ENCODE measurements around the gene CAMKMT.

CAMKMT gene

GRCh38 chr2:44325897-44326296 lies 35.9 kb upstream of the CAMKMT start:
- no peak for DNase-seq (ENCODE audit: low read depth, low spot score)
- POLR2A ChIA-PET, result no interaction called here
- H3K4me3 ChIP-seq (ENCODE audit: low read depth, low read length), result no peak overlapping the region
- TF ChIP-seq CTCF (IDR thresholded peaks at IDR 0.05; ENCODE audit: insufficient read depth, low read length, missing control alignments), result no peak
- CTCF ChIA-PET, result interaction anchor here (1.0 kb wide), 2 partner anchors 83 to 282 kb away, joined by 3 to 4 read pairs; no protein-coding TSS in a partner anchor

DNA sequence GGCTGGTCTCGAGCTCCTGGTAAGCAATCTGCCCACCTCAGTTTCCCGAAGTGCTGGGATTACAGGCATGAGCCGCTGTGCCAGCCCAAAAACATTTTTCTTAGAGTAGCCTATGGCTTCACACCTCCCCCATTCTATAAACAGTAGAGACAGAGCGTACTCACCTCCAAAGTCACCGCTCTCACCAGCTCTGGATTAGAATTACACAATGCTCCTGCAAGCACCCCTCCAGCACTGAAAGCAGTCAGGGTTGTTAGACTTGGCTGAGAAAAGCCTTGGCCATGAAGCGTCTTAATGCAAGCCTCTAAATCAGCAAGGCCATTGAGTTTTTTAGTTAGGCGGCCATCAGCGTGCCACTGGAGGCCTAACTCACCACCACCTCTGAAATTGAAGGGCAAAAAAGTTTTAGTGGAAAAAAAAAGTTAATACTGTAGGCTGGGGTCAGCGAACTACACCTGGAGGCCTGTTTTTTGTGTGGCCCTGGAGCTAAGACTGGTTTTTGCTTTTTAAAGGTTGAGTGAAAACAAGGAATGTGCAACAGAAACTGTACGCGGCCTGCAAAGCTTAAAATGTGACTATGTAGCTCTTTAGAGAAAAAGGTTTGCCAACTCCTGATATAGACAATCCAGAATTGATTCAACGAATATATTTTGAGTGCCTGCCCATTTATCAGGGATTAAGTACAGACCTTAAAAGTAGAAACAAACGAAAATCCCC lies 35.0 kb upstream of the CAMKMT start:
- TF ChIP-seq CTCF (IDR thresholded peaks at IDR 0.05; ENCODE audit: insufficient read depth, low read length, missing control alignments), result no peak
- CTCF ChIA-PET, result interaction anchor here (1.0 kb wide), 2 partner anchors 83 to 282 kb away, joined by 3 to 4 read pairs; no protein-coding TSS in a partner anchor
- H3K4me3 ChIP-seq (ENCODE audit: low read depth, low read length), result no peak overlapping the region
- POLR2A ChIA-PET, result no interaction called here
- no peak for DNase-seq (ENCODE audit: low read depth, low spot score)

DNA sequence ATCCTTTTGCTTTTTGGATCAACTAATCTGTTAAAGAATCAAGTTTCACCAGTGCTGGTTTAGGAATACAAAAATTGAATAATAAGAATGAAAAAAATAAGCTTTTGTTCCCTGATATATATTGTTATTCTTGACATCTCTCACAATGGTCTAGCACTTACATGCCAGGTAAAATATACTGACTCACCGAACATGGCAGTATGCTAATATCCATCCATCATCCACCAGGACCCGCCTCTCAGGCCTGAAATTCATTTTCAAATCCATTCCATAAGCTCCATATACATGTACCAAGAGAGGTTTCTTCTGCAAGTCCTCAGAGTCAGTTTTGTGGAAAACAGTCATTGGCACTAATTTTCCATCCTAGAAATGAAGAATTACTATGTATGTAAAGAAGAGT lies 33.0 kb upstream of the CAMKMT start:
- CTCF ChIA-PET, result interaction anchor here (1.3 to 1.7 kb wide), 4 partner anchors 14 to 285 kb away, joined by 3 to 6 read pairs (median 4); no protein-coding TSS in a partner anchor
- POLR2A ChIA-PET, result no interaction called here
- TF ChIP-seq CTCF (IDR thresholded peaks at IDR 0.05; ENCODE audit: insufficient read depth, low read length, missing control alignments), result no peak
- H3K4me3 ChIP-seq (ENCODE audit: low read depth, low read length), result no peak overlapping the region
- DNase-seq (ENCODE audit: low read depth, low spot score), result no peak

DNA sequence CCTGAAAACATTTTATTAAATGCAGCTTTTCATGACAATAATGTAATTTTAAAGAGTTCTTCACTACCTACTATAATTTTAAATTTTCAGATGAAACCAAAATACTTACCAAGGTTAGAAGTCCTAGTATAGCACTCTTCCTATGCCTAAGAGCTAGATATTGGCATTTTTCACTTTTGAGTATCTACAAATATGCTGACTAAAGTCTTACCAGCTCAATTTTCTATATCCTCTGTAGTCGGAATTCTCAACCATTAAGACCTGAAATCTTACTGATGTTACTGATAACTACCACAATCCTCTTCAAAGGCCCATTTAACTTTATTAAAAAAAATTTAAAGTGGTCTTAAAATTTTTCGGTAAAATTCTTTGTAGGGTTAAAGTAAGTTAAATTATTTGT lies 32.4 kb upstream of the CAMKMT start:
- DNase-seq (ENCODE audit: low read depth, low spot score), result no peak
- CTCF ChIA-PET, result interaction anchor here (1.3 to 1.7 kb wide), 3 partner anchors 13 to 243 kb away, joined by 3 to 4 read pairs (median 3); no protein-coding TSS in a partner anchor
- POLR2A ChIA-PET, result no interaction called here
- no peak overlapping the region for H3K4me3 ChIP-seq (ENCODE audit: low read depth, low read length)
- TF ChIP-seq CTCF (IDR thresholded peaks at IDR 0.05; ENCODE audit: insufficient read depth, low read length, missing control alignments), result no peak

GRCh38 chr2:44330801-44331200 lies 30.9 kb upstream of the CAMKMT start:
- H3K4me3 ChIP-seq (ENCODE audit: low read depth, low read length), result no peak overlapping the region
- no peak for DNase-seq (ENCODE audit: low read depth, low spot score)
- no peak for TF ChIP-seq CTCF (IDR thresholded peaks at IDR 0.05; ENCODE audit: insufficient read depth, low read length, missing control alignments)
- ChIA-PET POLR2A (no interaction called here), CTCF (no interaction called here)

GRCh38 chr2:44333994-44334393 lies 27.8 kb upstream of the CAMKMT start:
- no peak for DNase-seq (ENCODE audit: low read depth, low spot score)
- POLR2A ChIA-PET, result no interaction called here
- CTCF ChIA-PET, result interaction anchor here (1.1 to 1.9 kb wide), 3 partner anchors 9 to 246 kb away, joined by 4 read pairs; no protein-coding TSS in a partner anchor
- TF ChIP-seq CTCF (IDR thresholded peaks at IDR 0.05; ENCODE audit: insufficient read depth, low read length, missing control alignments), result no peak
- no peak overlapping the region for H3K4me3 ChIP-seq (ENCODE audit: low read depth, low read length)

Measured in AG04449 (cell line).